Measurements from ENCODE around the gene ABLIM2. TPM values are rescaled to one million over a fixed set of nuclear protein-coding genes. Genes with fewer than 3 reads are reported as not detected.
"Not testable (repeated sequence)": the region's sequence is repeated elsewhere in the genome, so short reads cannot be mapped to it uniquely, and the experiment has no call there.

Gene ABLIM2
- polyA plus RNA-seq, 3 donors = 0.21 TPM; not detected in 2

- Mint-ChIP-seq H3K9me3 (peaks cover 0 to 5% (median 0%) of the 10 kb centered on the region in 7 donors), H3K36me3 (no peaks in the 10 kb centered on the region), H3K27me3 (ENCODE audit: low read depth in 3 of 3) (peaks cover 5 to 12% (median 9%) of the 10 kb centered on the region in 3 donors), H3K4me1 (no peaks in the 10 kb centered on the region), H3K27ac (no peak overlapping the region), H3K4me3 (no peak overlapping the region)
- intact Hi-C loops (cut with micrococcal nuclease) = no loop called here
- no peaks in the 10 kb centered on the region for H3K79me2 ChIP-seq (ENCODE audit: insufficient read depth, low read length)
- no peak for TF ChIP-seq CTCF (IDR thresholded peaks at IDR 0.05)
- WGBS (ENCODE audit: insufficient coverage) = 88% methylated on average over 2 of the region's 7 CpGs
- H4K20me1 ChIP-seq (ENCODE audit: insufficient read depth, low read length) = no peaks in the 10 kb centered on the region
- no peaks in the 10 kb centered on the region for H3K4me1 ChIP-seq (ENCODE audit: control insufficient read depth in 1 of 2, insufficient read depth in 2 of 2, low read length in 2 of 2)
- no peak for DNase-seq
- H2AFZ ChIP-seq (ENCODE audit: insufficient read depth, low read depth, low read length, poor library complexity, severe bottlenecking) = no peak overlapping the region
- no peaks in the 10 kb centered on the region for H3K36me3 ChIP-seq (replicated peaks in 1 of 2; ENCODE audit: control insufficient read depth in 1 of 2, insufficient read depth in 2 of 2, low read length in 2 of 2)
- H3K27me3 ChIP-seq (ENCODE audit: control insufficient read depth in 2 of 2, insufficient read depth in 2 of 2, low read length in 2 of 2) = no peaks in the 10 kb centered on the region
- H3K9ac ChIP-seq (ENCODE audit: insufficient read depth, low read length, poor library complexity, severe bottlenecking) = no peak overlapping the region
- H3K4me3 ChIP-seq (replicated peaks in 1 of 3; ENCODE audit: low read depth in 2 of 3, low read length in 3 of 3) = no peak overlapping the region
- H3K27ac ChIP-seq (ENCODE audit: low read depth in 1 of 2, low read length in 2 of 2) = no peak overlapping the region
- no peaks in the 10 kb centered on the region for H3K9me3 ChIP-seq (replicated peaks in 1 of 2; ENCODE audit: control insufficient read depth in 1 of 2, insufficient read depth in 1 of 2, low read length in 2 of 2)
- no peak overlapping the region for H3K4me2 ChIP-seq (replicated peaks; ENCODE audit: extremely low read depth, low read length, poor library complexity, severe bottlenecking)
Observed at GRCh38 chr4:7922466-7922865, 236.1 kb downstream of the ABLIM2 start.

GRCh38 chr4:7918981-7919380 is 239.6 kb downstream of the ABLIM2 start:
- H3K4me3 Mint-ChIP-seq = no peak overlapping the region
- no peaks in the 10 kb centered on the region for H3K36me3 Mint-ChIP-seq
- H3K27me3 Mint-ChIP-seq (ENCODE audit: low read depth in 3 of 3) = peaks cover 4 to 12% (median 9%) of the 10 kb centered on the region in 3 donors
- Histone ChIP-seq H2AFZ (ENCODE audit: insufficient read depth, low read depth, low read length, poor library complexity, severe bottlenecking) (no peak overlapping the region), H4K20me1 (ENCODE audit: insufficient read depth, low read length) (no peaks in the 10 kb centered on the region), H3K9me3 (replicated peaks in 1 of 2; ENCODE audit: control insufficient read depth in 1 of 2, insufficient read depth in 1 of 2, low read length in 2 of 2) (no peaks in the 10 kb centered on the region), H3K27me3 (ENCODE audit: control insufficient read depth in 2 of 2, insufficient read depth in 2 of 2, low read length in 2 of 2) (no peaks in the 10 kb centered on the region), H3K36me3 (replicated peaks in 1 of 2; ENCODE audit: control insufficient read depth in 1 of 2, insufficient read depth in 2 of 2, low read length in 2 of 2) (no peaks in the 10 kb centered on the region), H3K4me2 (replicated peaks; ENCODE audit: extremely low read depth, low read length, poor library complexity, severe bottlenecking) (no peak overlapping the region), H3K79me2 (ENCODE audit: insufficient read depth, low read length) (no peaks in the 10 kb centered on the region), H3K4me3 (replicated peaks in 1 of 3; ENCODE audit: low read depth in 2 of 3, low read length in 3 of 3) (no peak overlapping the region), H3K4me1 (ENCODE audit: control insufficient read depth in 1 of 2, insufficient read depth in 2 of 2, low read length in 2 of 2) (no peaks in the 10 kb centered on the region), H3K27ac (ENCODE audit: low read depth in 1 of 2, low read length in 2 of 2) (no peak overlapping the region), H3K9ac (ENCODE audit: insufficient read depth, low read length, poor library complexity, severe bottlenecking) (no peak overlapping the region)
- peaks cover 3% of the 10 kb centered on the region for H3K4me1 Mint-ChIP-seq
- peak overlapping the region in 1 of 7 donors; percentile 31 for H3K27ac Mint-ChIP-seq
- no peak for TF ChIP-seq CTCF (IDR thresholded peaks at IDR 0.05)
- peaks cover 0 to 4% (median 0%) of the 10 kb centered on the region in 7 donors for H3K9me3 Mint-ChIP-seq
- intact Hi-C loops (cut with micrococcal nuclease) = no loop called here
- DNase-seq = no peak
- 92% methylated on average over 10 of the region's 12 CpGs for WGBS (ENCODE audit: insufficient coverage)

- H2AFZ ChIP-seq (ENCODE audit: insufficient read depth, low read depth, low read length, poor library complexity, severe bottlenecking); H3K4me3 ChIP-seq (replicated peaks in 1 of 3; ENCODE audit: low read depth in 2 of 3, low read length in 3 of 3); H3K4me1 Mint-ChIP-seq; H3K79me2 ChIP-seq (ENCODE audit: insufficient read depth, low read length); intact Hi-C loops (cut with micrococcal nuclease); H3K4me3 Mint-ChIP-seq; H3K9me3 Mint-ChIP-seq; H3K36me3 ChIP-seq (replicated peaks in 1 of 2; ENCODE audit: control insufficient read depth in 1 of 2, insufficient read depth in 2 of 2, low read length in 2 of 2); DNase-seq; H3K4me2 ChIP-seq (replicated peaks; ENCODE audit: extremely low read depth, low read length, poor library complexity, severe bottlenecking); H3K27ac Mint-ChIP-seq; H3K9me3 ChIP-seq (replicated peaks in 1 of 2; ENCODE audit: control insufficient read depth in 1 of 2, insufficient read depth in 1 of 2, low read length in 2 of 2); H3K9ac ChIP-seq (ENCODE audit: insufficient read depth, low read length, poor library complexity, severe bottlenecking); H3K4me1 ChIP-seq (ENCODE audit: control insufficient read depth in 1 of 2, insufficient read depth in 2 of 2, low read length in 2 of 2); H4K20me1 ChIP-seq (ENCODE audit: insufficient read depth, low read length); H3K27ac ChIP-seq (ENCODE audit: low read depth in 1 of 2, low read length in 2 of 2); H3K27me3 ChIP-seq (ENCODE audit: control insufficient read depth in 2 of 2, insufficient read depth in 2 of 2, low read length in 2 of 2); H3K36me3 Mint-ChIP-seq: not testable (repeated sequence)
- H3K27me3 Mint-ChIP-seq (ENCODE audit: low read depth in 3 of 3) = peaks cover 4 to 10% (median 9%) of the 10 kb centered on the region in 3 donors
- WGBS (ENCODE audit: insufficient coverage) = 98% methylated on average over 11 of the region's 18 CpGs
Observed at GRCh38 chr4:7918187-7918586, 240.4 kb downstream of the ABLIM2 start.
